Stimulated activated CD8-positive, alpha-beta memory T cell treated with anti-CD3 and anti-CD28 coated beads, Interleukin-2, amount 100 ng/mL, for 1 hour (primary cell): Measurements from ENCODE around the gene MCTP2.

Experiments
- DNase-seq, 2 donors: peaks; one replicate each; pipeline ENCODE4 v3.0.0-alpha.2; 2020; ENCODE audit warnings: low read depth in 2 of 2

Gene MCTP2

DNA sequence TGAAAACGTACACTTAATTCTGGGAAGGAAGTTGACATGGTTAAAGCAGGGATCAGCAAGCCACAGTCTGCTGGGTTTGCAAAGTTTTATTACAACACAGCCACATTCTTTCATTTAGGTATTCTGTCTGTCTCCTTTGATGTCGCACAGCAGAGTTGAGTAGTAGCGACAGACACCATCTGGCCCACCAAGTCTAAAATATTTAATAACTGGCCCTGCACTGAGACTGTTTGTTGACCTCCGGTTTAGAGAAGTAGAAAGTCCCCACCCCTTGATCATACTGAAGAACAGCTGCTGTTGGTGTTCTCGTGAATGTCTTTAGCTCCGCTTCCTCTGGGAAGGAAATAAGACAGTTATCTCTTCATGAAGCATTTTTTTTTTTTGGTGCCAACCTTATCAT, 66.2 kb downstream of the MCTP2 start:
- DNase-seq: no peak

DNA sequence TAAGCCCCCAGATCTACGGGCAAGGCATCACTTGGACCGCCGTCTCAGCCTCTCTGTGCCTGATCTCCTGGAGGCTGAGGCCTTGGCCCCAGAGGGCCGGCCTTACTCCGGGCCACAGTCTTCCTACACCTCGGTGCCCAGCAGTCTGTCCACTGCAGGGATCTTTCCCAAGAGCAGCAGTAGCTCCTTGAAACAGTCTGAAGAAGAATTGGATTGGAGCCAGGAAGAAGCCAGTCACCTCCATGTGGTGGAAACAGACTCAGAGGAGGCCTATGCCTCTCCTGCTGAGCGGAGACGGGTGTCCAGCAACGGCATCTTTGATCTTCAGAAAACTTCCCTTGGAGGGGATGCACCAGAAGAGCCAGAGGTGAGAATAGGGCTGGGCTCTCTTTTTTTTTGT, 67.0 kb downstream of the MCTP2 start:
- no peak for DNase-seq

DNA sequence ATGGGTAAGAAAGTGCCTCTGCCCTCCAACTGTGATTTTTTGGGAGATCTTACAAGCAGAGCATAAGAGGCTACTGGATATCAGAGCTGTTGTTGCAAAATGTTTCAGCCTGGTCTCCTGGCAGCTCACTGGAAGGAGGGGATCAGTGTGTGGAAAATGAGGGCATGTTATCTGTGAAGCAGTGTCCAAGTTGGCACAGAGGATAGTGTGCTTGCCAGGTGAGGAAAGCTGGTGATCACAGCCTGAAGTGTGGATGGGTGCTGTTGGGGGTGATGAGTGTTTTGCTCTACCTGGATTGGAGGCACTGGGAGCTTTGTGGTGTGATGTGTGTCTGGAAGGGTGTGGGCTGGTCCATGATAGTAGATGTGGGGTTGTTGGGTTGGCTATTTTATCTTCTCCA, 69.3 kb downstream of the MCTP2 start:
- DNase-seq: no peak

DNA sequence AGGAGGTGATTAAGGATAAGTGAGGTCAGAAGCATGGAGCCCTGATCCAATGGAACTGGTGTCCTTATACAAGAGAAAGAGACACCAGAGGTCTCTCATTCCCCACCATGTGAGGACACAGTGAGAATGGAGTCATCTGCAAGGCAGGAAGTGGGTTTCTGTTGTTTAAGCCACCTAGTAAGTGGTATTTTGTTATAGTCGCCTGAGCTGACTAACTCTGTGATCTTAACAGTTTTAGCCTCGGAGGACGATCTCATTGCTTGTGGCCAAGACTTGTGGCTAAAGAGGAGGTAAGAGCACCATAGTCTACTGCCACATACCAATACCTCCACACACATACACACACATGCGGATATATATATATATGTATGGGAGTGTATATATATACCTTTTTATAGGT, 73.8 kb downstream of the MCTP2 start:
- DNase-seq: no peak

DNA sequence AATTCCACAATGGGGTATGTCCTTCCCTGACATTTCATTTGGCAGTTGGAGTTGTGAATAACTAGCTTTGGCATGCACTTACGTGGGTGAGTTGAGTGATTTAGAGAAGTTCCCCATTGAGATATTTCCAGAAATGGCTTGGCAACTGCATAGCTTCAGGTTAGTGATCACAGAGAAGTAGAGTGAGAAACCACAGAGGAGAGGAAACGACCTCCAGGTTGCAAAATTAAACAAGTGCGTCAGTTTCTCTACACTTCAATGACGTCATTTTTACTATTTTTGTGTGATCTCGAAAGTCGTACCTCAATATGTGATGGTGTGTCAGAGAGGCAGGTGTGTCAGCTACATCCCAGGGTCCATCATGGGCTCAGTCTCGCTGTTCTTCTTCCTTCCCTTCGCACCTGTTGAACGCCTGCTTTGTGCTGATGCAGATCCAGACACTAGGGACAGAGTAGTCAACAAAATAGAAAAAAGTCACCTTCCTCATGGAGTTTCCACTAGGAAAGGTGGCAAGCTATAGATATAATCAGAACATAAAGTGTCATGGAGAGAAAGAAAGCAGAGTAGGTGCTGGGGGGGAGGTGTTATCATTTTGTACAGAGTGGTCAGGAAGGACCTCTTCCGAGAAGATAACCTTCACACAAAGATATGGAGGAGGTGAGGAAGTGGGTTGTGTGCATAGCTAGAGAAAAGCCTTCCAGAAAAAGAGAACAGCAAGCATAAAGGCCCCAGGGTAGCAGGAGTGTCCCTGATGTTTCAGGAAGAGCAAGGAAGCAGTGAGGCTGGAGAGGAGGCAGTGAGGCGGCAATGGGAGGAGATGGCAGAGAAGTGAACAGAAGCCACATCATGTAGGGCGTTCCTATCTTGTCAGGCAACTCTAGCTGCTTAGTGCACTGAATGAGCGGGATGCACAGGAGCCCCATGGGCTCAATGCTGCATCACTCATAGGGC, 75.6 kb downstream of the MCTP2 start:
- DNase-seq: no peak

DNA sequence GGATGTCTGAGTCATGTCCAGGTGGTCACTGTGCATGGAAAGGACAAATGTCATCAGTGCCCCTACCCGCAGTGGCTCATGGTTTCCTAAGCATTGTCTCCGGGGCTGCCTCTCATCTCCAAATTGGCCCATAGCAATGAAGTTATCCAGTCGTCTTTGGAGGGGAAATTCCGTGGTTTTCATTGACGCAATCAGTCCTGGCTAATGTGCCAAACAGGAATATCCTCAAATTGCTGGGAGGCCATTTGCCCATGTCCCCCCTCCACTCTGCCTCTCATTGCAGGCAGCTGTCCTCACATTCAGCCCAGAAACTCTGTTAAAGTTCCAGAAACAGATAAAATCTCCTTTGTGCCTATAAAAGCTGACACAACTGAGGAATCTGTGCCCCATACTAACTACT, 81.6 kb downstream of the MCTP2 start:
- no peak for DNase-seq

DNA sequence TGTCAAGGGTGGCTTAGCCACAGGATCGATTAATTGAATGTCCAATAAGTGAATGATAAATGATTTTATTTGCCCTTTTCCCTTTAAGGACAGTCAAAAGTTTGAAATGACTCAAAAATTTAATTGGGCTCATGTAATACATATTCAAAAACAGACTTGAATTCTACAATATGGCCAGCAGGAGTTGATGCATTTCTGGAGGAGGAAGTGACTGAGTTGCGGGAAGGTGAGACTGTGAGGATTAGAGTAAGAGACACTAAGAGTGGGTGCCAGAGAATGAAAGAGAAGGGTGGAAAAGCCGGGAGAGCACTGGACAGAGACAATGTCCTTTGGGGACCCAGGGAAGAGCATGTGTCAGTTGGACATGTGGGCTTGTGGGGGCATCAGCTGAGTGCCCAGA, 83.3 kb downstream of the MCTP2 start:
- no peak for DNase-seq

DNA sequence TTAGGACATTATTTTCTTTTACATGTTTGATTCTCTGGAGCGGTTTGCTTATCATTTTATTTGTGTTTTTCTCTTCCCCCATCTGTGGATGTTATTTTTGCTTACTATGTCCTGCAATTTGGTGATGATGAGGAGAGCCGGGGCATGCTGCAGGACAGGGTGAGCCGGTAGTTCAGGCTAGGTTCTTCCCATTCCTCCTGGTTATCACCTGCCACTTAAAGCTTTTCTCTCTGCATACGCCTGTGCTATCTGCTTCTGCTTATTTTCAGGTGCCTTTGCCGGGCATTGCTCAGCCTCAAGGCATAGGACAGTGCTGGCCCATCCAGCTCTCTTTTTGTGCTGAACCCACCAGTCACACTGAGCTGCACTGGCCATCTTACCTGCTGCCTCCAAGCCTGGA, 85.8 kb downstream of the MCTP2 start:
- no peak for DNase-seq

DNA sequence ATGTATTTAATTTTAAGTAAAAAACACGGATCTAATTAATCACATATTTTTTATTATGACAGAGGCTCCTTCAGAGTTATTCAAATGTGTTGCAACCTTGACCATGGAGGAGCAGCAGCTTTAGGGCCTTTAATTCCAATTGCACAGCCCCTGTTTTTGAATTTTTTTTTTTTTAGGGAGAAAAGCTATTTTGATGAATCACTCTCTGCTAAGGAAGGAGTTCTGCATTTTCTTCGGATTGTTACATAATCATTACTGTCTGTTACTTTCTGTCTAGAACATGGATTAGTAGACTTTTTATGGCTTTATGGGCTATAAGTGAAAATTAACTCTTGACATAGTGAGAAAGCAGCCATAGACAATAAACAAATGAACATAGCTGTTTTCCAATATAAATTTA, 90.8 kb downstream of the MCTP2 start:
- DNase-seq: no peak

DNA sequence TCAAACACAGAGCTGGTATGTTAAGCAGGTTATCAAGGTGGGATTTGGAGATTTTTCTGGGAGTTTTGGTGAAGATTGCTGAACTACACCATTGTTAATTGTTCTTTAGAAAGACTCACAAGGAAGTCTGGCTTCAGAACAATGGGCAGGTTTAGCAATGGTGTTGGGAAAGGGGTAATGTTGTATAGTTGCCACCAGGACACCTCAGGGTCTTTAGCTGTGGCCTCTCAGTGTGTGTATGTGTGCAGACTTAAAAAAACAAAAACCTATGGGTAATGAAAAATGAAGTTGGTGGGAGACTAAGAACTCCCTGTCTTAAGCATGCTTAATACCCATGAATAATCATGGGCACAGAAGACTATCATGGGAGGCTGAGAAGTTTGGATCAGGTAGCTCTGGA, 91.7 kb downstream of the MCTP2 start:
- no peak for DNase-seq

DNA sequence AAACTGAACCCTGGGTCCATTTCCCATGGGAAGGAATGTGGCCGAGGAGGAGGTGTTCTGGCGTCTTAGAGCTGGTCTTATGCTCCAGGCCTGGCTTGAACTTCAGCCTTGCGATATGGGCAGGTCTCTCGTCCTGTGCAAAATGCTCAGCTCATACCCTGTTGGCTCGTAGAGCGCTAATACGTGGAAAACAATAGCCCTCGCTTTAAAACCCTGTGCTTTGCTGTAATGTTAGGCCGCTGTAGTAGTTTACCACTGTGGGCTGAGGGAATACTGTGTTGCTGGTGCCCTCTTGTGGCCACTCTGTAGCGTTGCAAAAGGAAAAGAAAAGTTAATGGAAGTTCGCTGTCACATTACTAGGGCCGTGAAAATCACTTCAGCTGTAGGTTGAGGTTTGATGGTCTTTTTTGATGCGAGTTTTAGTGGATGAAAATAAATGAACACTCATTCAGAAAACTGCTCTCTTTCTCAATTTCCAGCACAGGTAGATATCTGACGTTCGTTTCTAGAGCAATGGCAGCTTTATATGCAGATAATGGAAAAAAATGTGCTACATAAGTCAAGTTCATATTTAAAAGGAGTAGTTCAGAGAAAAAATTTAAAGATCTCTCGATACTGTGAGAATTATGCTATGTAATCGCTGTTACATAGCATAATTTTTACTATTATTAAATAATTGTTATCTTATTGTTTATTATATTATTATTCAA, 92.9 kb downstream of the MCTP2 start:
- peak; percentile 25 to 39 for DNase-seq

DNA sequence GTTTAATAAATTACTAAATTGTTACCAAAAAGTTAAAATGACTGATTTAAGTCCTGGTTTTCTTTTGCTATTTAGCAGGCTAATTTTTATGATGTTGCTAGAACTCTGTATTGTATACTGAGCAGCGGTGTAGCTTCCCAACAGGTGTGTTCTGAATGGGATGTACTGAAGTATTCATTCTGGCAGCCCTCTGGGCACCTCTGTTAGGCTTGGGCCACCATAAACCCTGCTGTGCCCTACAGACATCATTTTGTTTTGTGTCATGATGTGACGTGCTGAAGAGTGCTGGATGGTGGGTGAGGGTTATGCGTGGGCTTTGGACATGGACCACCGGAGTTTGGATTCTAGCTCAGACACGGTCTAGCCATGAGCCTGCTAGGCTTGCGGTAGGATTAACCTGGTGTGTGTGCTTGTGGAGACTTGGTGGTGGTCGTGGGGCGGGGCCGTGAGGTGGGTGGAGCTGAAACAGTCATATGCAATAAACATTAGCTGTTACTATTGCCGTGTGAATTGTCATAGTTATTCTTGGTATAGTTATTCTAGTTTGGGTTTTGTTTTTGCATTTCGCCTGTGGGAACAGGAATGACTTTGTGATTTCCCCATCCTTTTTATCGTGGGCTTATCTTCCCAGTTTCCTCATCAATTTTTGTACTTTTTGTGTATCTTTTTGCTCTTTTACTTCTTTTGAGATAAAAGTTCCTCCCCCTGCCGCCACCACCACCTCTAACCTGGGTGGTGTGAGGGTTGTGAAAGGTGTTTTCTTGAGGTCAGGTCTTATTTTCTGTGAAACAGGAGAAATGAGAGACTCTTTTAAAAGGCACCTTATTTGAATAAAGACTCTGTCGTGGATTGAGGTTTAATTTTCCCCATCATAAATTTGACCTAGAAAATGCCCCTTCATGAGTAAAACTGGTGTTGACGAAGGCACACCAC, 93.7 kb downstream of the MCTP2 start:
- no peak for DNase-seq

DNA sequence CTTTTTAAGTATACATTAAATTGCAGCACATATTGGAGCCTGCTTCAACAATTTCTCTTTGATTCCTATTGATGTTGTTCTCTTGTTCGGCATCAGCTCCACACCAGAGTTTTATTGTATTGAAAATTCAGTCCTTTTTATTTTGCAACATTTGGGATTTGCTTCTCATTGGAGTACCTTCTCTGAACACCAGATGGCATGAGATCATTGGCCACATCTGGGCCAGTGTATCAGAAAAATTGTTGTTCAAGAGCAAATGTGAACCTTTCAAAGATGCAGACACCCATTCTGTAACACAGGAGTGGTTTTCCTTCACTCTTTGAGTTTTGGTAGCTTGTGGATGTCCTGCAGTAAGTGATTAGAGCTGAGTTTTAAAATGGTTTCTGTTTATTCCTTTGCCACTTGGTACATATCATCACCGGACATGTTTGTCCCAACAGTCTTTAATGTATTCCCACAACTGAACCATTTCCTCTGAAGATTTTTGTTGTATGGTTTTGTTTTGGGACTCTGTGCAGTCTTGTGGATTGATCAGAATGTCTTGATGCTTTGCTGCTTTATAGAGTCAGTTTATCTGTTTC, 96.1 kb downstream of the MCTP2 start:
- DNase-seq: no peak

DNA sequence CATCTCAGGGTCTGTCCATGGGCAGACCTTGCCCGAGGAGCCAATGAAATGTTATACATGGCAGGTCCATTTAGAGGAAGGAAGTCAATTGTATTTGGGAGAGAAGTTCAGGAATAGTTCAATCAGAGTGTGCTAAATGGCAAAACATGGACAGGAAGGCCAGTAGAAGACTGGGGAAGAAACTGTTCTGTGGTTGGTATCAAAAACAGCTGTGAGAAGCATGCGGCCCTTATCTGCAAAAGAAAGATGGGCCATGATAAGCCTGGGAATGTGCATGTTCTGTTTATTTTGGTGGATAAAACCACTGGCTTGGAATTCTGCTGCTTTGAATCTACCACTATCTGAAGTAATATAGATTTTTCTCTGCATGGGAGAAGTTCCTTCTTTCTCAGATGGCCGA, 100.4 kb downstream of the MCTP2 start:
- DNase-seq: no peak

DNA sequence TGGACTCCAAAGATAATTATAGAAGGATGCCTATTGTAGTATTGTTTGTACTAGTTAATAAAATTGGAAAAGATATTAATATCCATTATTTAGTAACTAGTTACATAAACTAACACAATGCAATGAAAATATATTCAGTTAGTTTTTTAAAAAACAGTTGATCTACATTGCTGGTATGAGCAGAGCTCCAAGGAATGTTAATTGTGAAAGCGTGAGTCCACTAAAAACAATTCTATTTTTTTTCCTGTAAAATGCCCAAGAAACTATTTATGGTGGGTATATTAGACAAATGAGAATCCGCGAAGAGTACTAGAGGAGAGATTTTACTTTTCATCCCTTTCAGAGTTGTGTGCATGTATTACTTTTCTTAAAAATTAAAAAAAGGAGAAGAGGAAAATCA, 104.3 kb downstream of the MCTP2 start:
- DNase-seq: no peak

DNA sequence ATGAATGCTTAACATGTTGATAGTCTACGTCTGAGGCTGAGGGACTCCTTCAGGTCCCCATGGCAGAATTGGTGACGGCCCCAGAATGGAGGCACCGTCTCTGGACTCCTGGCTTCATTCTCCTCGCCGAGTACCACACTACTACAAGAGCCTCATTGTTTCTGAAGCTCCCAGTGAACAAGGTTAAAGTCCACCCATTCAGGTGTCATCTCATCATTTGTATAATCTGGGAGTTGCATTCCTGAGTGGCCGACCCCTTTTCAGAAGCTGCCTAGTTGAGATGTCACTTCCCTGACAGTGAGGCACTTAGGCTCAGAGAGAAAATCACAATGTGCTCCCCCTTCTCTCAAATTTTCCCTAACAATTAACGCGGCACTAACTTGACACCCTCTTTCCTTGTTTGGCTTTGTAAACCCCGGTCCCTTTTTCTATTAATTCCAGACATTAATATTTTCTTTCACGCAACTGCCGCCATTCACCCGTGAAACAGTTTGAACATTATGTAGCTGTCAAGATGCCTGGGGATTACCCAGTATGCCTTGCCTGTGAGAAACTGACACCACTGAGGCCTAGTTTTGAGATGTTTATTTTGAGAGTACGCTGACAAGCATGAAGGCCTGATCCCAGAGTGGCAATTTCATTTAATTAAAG, 105.6 kb downstream of the MCTP2 start:
- DNase-seq: no peak

DNA sequence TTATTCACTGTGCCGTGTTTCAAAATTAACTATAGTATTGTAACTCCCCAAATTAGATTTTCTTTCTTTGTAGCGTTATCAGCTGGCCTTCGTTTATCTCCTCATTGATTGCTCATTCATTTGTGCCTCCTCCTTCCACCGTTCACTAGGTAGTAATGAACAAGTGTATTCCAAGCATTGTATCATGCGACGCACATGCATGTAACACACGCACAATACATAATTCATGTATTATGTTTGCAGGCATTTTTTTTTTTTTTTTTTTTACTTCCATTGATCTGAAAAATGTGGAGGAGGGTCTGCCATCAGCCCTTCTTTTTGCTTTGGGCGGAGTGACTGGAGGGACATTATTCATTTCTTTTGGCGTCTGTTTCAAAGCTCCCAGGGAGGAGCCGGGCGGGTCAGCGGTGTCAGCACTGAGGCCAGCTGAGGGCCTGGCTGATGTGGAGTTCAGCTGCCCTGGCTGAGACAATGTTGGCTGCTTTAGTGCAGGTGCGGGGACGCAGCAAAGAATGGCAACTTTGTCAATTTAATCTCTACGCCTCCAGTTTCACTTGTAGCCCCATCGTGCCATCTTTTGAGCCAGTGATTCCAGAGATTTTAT, 107.0 kb downstream of the MCTP2 start:
- no peak for DNase-seq

DNA sequence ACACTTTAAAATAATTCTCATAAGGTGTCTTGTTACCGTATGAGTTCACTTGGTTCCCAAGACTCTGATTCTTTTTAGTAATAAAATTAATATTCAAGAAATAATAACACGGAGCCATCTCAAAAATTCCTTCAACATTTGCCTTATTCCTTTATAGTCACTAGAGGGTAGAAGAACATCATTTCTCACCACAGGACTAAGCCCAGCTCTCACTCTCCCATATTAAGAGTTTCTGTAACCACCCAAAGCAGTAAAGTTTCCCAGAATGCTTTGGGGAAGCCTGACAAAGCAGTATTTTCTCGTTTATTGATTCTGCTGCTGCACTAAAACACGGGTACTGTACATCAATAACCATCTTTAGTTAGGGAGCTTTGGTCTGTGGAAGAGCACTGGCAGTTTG, 114.9 kb downstream of the MCTP2 start:
- DNase-seq: no peak

DNA sequence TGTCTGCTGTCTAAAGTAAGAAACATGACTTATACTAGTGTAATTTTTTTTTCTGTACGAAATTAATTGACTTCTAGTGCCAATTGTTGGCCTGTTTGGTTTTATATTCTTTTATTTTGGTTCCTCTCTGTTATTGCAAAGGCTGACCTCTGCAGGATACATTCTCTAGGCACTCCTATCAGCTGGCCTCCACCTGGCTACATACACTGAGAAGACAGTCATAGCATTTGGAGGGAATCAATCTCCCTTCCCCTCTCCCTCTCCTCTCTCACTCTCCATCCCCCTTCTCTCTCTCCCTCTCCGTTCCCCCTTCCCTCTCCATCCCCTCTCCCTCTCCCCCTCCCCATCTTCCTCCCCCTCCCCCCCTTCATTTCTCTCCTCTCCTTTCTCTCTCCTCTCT, 116.7 kb downstream of the MCTP2 start:
- DNase-seq: no peak

DNA sequence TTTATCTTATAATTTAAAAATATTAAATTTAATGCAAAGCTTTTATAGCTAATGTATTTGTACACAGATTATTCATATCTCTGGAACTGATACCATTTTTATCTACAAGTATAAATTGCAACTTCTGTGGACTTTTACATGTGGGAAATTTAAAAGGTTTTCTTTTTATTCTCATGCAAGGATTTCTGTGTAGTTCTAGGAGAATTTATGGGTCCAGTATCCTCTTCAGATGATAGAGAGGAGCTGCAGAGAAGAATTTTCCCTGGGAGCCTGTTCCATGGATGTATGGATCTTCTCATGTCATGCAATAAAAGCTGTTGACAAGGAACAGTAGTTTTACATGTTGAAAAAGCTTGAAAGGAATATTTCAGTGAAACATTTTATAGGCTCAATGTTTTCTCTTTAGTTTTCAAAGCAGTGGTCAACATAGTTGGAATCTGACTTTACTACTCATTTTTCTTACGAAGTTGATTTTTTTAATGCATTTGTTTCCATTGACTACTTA, 119.7 kb downstream of the MCTP2 start:
- no peak for DNase-seq
